K562 (cell line): ENCODE data around the gene TBX1. TPM values are rescaled to one million over a fixed set of nuclear protein-coding genes. Genes with fewer than 3 reads are reported as not detected.

Experiments
- ASH1L ChIP-seq: fragments of 450-650 bp; IDR thresholded peaks from 2 replicates; pipeline ENCODE4 v1.6.1; 2018; ENCODE audit warnings: borderline replicate concordance, mild to moderate bottlenecking, low read depth; ENCODE audit not compliant: partially characterized antibody
- CXXC5 ChIP-seq: fragments of 250-450 bp; sonication (Bioruptor Pico); IDR thresholded peaks from 2 replicates; pipeline ENCODE4 v1.8.0; 2022; ENCODE audit warnings: inconsistent platforms, mild to moderate bottlenecking, moderate library complexity
- E2F3 ChIP-seq: fragments of 250-450 bp; sonication (Bioruptor Pico); IDR thresholded peaks from 2 replicates; pipeline ENCODE4 v1.4.0; 2020; ENCODE audit warnings: mild to moderate bottlenecking
- E2F8 ChIP-seq: fragments of 450-650 bp; IDR thresholded peaks from 2 replicates; pipeline ENCODE4 v1.7.1; 2018; ENCODE audit warnings: mild to moderate bottlenecking, low read depth; ENCODE audit not compliant: partially characterized antibody
- HDAC1 ChIP-seq, 2 experiments: fragments of 450-650 bp; IDR thresholded peaks; 2 replicates each; pipeline ENCODE4 v1.6.1; 2016 to 2017; ENCODE audit warnings: inconsistent platforms in 1 of 2, mild to moderate bottlenecking in 1 of 2, moderate library complexity in 1 of 2
- MECOM ChIP-seq: fragments of 250-450 bp; sonication (Bioruptor Pico); IDR thresholded peaks from 2 replicates; pipeline ENCODE4 v1.8.0; 2022; ENCODE audit warnings: inconsistent platforms
- MXD1 ChIP-seq: fragments of 250-450 bp; sonication (Bioruptor Pico); IDR thresholded peaks from 2 replicates; pipeline ENCODE4 v1.8.0; 2021; ENCODE audit warnings: borderline replicate concordance, mild to moderate bottlenecking, moderate library complexity; ENCODE audit not compliant: poor library complexity, severe bottlenecking
- MYBL2 ChIP-seq, 2 experiments: fragments of 450-650 bp in 1 of 2; sonication (generic) in 1 of 2; formaldehyde crosslinking in 1 of 2; IDR thresholded peaks; 2 replicates each; pipeline versions ENCODE4 v1.6.1 to v1.8.1; 2017 to 2022; ENCODE audit warnings: borderline replicate concordance in 1 of 2, inconsistent platforms in 1 of 2, low read depth in 1 of 2, mild to moderate bottlenecking in 1 of 2, missing genetic modification reagents in 1 of 2, moderate library complexity in 1 of 2
- NCOA6 ChIP-seq: fragments of 450-650 bp; IDR thresholded peaks from 2 replicates; pipeline ENCODE4 v1.6.1; 2017; ENCODE audit warnings: mild to moderate bottlenecking
- NR2C1 ChIP-seq, 2 experiments: fragments of 450-650 bp; IDR thresholded peaks; 2 replicates each; pipeline ENCODE4 v1.6.1; 2017; ENCODE audit warnings: mild to moderate bottlenecking in 2 of 2, antibody characterized with exemption in 1 of 2, inconsistent platforms in 1 of 2, missing compliant biosample characterization in 1 of 2, missing genetic modification characterization in 1 of 2
- PTBP1 ChIP-seq: fragments of 200-400 bp; formaldehyde crosslinking; IDR thresholded peaks from 2 replicates; pipeline ENCODE4 v1.6.1; 2017; ENCODE audit warnings: low read depth, low read length
- SMAD4 ChIP-seq: fragments of 250-450 bp; sonication (Bioruptor Pico); conservative IDR thresholded peaks from 2 replicates; pipeline ENCODE4 v1.8.0; 2021; ENCODE audit warnings: inconsistent platforms, mild to moderate bottlenecking, moderate library complexity
- SNAPC5 ChIP-seq: fragments of 250-450 bp; sonication (Bioruptor Pico); IDR thresholded peaks from 2 replicates; pipeline ENCODE4 v1.8.0; 2021; ENCODE audit warnings: moderate library complexity, mild to moderate bottlenecking, inconsistent platforms
- ZBTB7A ChIP-seq: IDR thresholded peaks from 2 replicates; pipeline ENCODE4 v1.6.1; 2011; ENCODE audit warnings: low read depth, mild to moderate bottlenecking, low read length, moderate library complexity, borderline replicate concordance; ENCODE audit not compliant: control insufficient read depth
- ZNF224 ChIP-seq: sonication (generic); formaldehyde crosslinking; IDR thresholded peaks from 2 replicates; pipeline ENCODE4 v1.8.0; 2022; ENCODE audit warnings: mild to moderate bottlenecking, missing genetic modification reagents
- ZNF398 ChIP-seq: fragments of 250-450 bp; sonication (Bioruptor Pico); IDR thresholded peaks from 2 replicates; pipeline ENCODE4 v1.8.0; 2021; ENCODE audit warnings: moderate library complexity, mild to moderate bottlenecking, inconsistent platforms
- ZNF830 ChIP-seq: fragments of 250-450 bp; sonication (Bioruptor Pico); IDR thresholded peaks from 2 replicates; pipeline ENCODE4 v1.5.0; 2021; ENCODE audit warnings: mild to moderate bottlenecking
- polyA plus RNA-seq, 8 experiments: library from polyadenylated mRNA; depleted of rRNA in 4 of 8; stranded (reverse) in 5 of 8; unstranded in 3 of 8; fragments of >200 nt; fragmentation: Nextera tagmentation in 2 of 8; fragmentation: Illumina TruSeq in 1 of 8; extraction: Ambion mirVana in 2 of 8; extraction: Trizol in 1 of 8; gene quantifications; 2 replicates each; pipeline versions ENCODE4 v1.2.1 to v1.2.3, GENCODE V29; 2011 to 2014; ENCODE audit warnings: inconsistent platforms in 1 of 8, missing spikeins in 1 of 8
- total RNA-seq, 7 experiments: library from RNA; depleted of rRNA in 6 of 7; stranded (reverse); fragments of >200 nt in 6 of 7; fragmentation: Illumina TruSeq in 2 of 7; extraction: Trizol in 2 of 7; gene quantifications; 2 replicates each; pipeline versions ENCODE4 v1.2.1 to v1.2.3, GENCODE V29; 2011 to 2021; ENCODE audit warnings: low replicate concordance in 1 of 7
- TF ChIP-seq, protein P1 (sequence below), 2 experiments: fragments of 450-650 bp; conservative IDR thresholded peaks; 2 replicates each; pipeline ENCODE4 v1.6.1; 2017; ENCODE audit warnings: mild to moderate bottlenecking in 2 of 2, moderate library complexity in 2 of 2
- TF ChIP-seq, protein P2 (sequence below): sonication (generic); formaldehyde crosslinking; IDR thresholded peaks from 2 replicates; pipeline ENCODE4 v1.8.1; 2022; ENCODE audit warnings: missing genetic modification reagents

The TBX1 gene
- total and polyA plus RNA-seq, 9 of the 15 experiments (the other 6 are each of a cell fraction or from before 2014, with no cell fraction given) = 0.07 to 35.0 (median 3.9) TPM

- no peak for TF ChIP-seq ASH1L
- no peak for TF ChIP-seq SMAD4 (CRISPR knock-in tag)
- peak; percentile 41; the same call in 1 of the 2 replicates for TF ChIP-seq ZBTB7A
- no peak for TF ChIP-seq E2F8
- no peak for TF ChIP-seq MECOM
- TF ChIP-seq PTBP1 = no peak
- TF ChIP-seq SNAPC5 (CRISPR knock-in tag) = no peak
- 0 out of 2 replicates have a peak, but pooled peaks have one; percentile 31 for TF ChIP-seq ZNF830 (CRISPR knock-in tag)
- TF ChIP-seq, protein P1, sequence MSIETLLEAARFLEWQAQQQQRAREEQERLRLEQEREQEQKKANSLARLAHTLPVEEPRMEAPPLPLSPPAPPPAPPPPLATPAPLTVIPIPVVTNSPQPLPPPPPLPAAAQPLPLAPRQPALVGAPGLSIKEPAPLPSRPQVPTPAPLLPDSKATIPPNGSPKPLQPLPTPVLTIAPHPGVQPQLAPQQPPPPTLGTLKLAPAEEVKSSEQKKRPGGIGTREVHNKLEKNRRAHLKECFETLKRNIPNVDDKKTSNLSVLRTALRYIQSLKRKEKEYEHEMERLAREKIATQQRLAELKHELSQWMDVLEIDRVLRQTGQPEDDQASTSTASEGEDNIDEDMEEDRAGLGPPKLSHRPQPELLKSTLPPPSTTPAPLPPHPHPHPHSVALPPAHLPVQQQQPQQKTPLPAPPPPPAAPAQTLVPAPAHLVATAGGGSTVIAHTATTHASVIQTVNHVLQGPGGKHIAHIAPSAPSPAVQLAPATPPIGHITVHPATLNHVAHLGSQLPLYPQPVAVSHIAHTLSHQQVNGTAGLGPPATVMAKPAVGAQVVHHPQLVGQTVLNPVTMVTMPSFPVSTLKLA (conservative IDR thresholded peaks at IDR 0.05) = no peak
- TF ChIP-seq HDAC1 (IDR thresholded peaks at IDR 0.05) = no peak
- TF ChIP-seq ZNF398 (CRISPR knock-in tag) = no peak
- TF ChIP-seq MYBL2 (IDR thresholded peaks at IDR 0.05; ENCODE audit: low read depth) = no peak
- no peak for TF ChIP-seq MYBL2 (CRISPR knock-in tag; IDR thresholded peaks at IDR 0.05; ENCODE audit: borderline replicate concordance)
- no peak for TF ChIP-seq NCOA6
- no peak for TF ChIP-seq ZNF224
- TF ChIP-seq MXD1 (CRISPR knock-in tag) = no peak
- no peak for TF ChIP-seq NR2C1 (IDR thresholded peaks at IDR 0.05)
- no peak for TF ChIP-seq NR2C1 (tag; IDR thresholded peaks at IDR 0.05)
- no peak for TF ChIP-seq CXXC5 (CRISPR knock-in tag)
- no peak for TF ChIP-seq E2F3 (CRISPR knock-in tag)
- TF ChIP-seq, protein P2, sequence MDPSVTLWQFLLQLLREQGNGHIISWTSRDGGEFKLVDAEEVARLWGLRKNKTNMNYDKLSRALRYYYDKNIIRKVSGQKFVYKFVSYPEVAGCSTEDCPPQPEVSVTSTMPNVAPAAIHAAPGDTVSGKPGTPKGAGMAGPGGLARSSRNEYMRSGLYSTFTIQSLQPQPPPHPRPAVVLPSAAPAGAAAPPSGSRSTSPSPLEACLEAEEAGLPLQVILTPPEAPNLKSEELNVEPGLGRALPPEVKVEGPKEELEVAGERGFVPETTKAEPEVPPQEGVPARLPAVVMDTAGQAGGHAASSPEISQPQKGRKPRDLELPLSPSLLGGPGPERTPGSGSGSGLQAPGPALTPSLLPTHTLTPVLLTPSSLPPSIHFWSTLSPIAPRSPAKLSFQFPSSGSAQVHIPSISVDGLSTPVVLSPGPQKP (CRISPR knock-in tag) = no peak
Measured at GRCh38 chr22:19739911-19740449, 20.6 kb upstream of the TBX1 start (continued).
